HepG2 (cell line): ENCODE results near the gene RHO. TPM values are rescaled to one million over a fixed set of nuclear protein-coding genes. Genes with fewer than 3 reads are reported as not detected.
"Not testable (repeated sequence)": the region's sequence is repeated elsewhere in the genome, so short reads cannot be mapped to it uniquely, and the experiment has no call there.

ENCODE experiments used
- ATF3 ChIP-seq: sonication (generic); formaldehyde crosslinking; IDR thresholded peaks from 2 replicates; pipeline ENCODE4 v1.4.0; 2020; ENCODE audit warnings: missing genetic modification reagents
- BCL6 ChIP-seq: IDR thresholded peaks from 2 replicates; pipeline ENCODE4 v1.6.1; 2016; ENCODE audit warnings: missing genetic modification reagents, missing compliant biosample characterization
- CREB1 ChIP-seq, 2 experiments: fragments of 450-650 bp in 1 of 2; IDR thresholded peaks; 2 replicates each; pipeline ENCODE4 v1.6.1; 2016 to 2017; ENCODE audit warnings: control low read depth in 1 of 2, mild to moderate bottlenecking in 1 of 2, missing compliant biosample characterization in 1 of 2, missing genetic modification characterization in 1 of 2
- ELF3 ChIP-seq: IDR thresholded peaks from 2 replicates; pipeline ENCODE4 v1.6.1; 2016; ENCODE audit warnings: missing genetic modification reagents, missing compliant biosample characterization
- EP300 ChIP-seq, 3 experiments: sonication (generic) in 1 of 3; formaldehyde crosslinking in 1 of 3; IDR thresholded peaks; 2 replicates each; pipeline versions ENCODE4 v1.5.1 to v1.6.1; 2011 to 2020; ENCODE audit warnings: low read depth in 2 of 3, low read length in 2 of 3, borderline replicate concordance in 1 of 3, improper control_type of control experiment in 1 of 3, mild to moderate bottlenecking in 1 of 3, missing genetic modification reagents in 1 of 3, moderate library complexity in 1 of 3
- FOSL1 ChIP-seq: sonication (generic); formaldehyde crosslinking; IDR thresholded peaks from 2 replicates; pipeline ENCODE4 v1.9.0; 2021; ENCODE audit warnings: missing genetic modification reagents, borderline replicate concordance
- FOSL2 ChIP-seq: sonication (generic); formaldehyde crosslinking; IDR thresholded peaks from 2 replicates; pipeline ENCODE4 v1.4.0; 2020; ENCODE audit warnings: missing genetic modification reagents
- FOXA1 ChIP-seq, 2 experiments: fragments of 450-650 bp in 1 of 2; sonication (generic) in 1 of 2; formaldehyde crosslinking in 1 of 2; IDR thresholded peaks; 2 replicates each; pipeline versions ENCODE4 v1.4.0 to v1.6.1; 2016 to 2020; ENCODE audit warnings: missing genetic modification reagents in 1 of 2
- FOXA3 ChIP-seq: IDR thresholded peaks from 2 replicates; pipeline ENCODE4 v1.6.1; 2016; ENCODE audit warnings: missing genetic modification reagents, missing compliant biosample characterization
- FOXP4 ChIP-seq: sonication (generic); formaldehyde crosslinking; IDR thresholded peaks from 2 replicates; pipeline ENCODE4 v1.4.0; 2020; ENCODE audit warnings: missing genetic modification reagents
- GATAD2A ChIP-seq: IDR thresholded peaks from 2 replicates; pipeline ENCODE4 v1.6.1; 2016
- ISL2 ChIP-seq: sonication (generic); formaldehyde crosslinking; IDR thresholded peaks from 2 replicates; pipeline ENCODE4 v1.5.0; 2020; ENCODE audit warnings: missing genetic modification reagents
- KAT8 ChIP-seq: IDR thresholded peaks from 2 replicates; pipeline ENCODE4 v1.6.1; 2016; ENCODE audit warnings: missing genetic modification reagents, missing compliant biosample characterization
- MIER3 ChIP-seq: IDR thresholded peaks from 2 replicates; pipeline ENCODE4 v1.6.1; 2016; ENCODE audit warnings: missing compliant biosample characterization, borderline replicate concordance
- MIXL1 ChIP-seq: IDR thresholded peaks from 2 replicates; pipeline ENCODE4 v1.6.1; 2016
- NR2F6 ChIP-seq, 2 experiments: IDR thresholded peaks; 2 replicates each; pipeline ENCODE4 v1.6.1; 2016; ENCODE audit warnings: antibody characterized with exemption in 1 of 2, mild to moderate bottlenecking in 1 of 2
- PPARG ChIP-seq: conservative IDR thresholded peaks from 2 replicates; pipeline ENCODE4 v1.6.1; 2016; ENCODE audit warnings: missing biosample characterization, missing genetic modification reagents
- RCOR2 ChIP-seq: IDR thresholded peaks from 2 replicates; pipeline ENCODE4 v1.6.1; 2016; ENCODE audit warnings: missing biosample characterization, missing genetic modification reagents
- RXRB ChIP-seq: IDR thresholded peaks from 2 replicates; pipeline ENCODE4 v1.6.1; 2016; ENCODE audit warnings: borderline replicate concordance, missing genetic modification reagents, missing compliant biosample characterization
- SOX13 ChIP-seq, 3 experiments: fragments of 450-650 bp in 1 of 3; sonication (generic) in 1 of 3; formaldehyde crosslinking in 1 of 3; IDR thresholded peaks in 2 of 3; conservative IDR thresholded peaks in 1 of 3; 2 replicates each; pipeline versions ENCODE4 v1.5.0 to v1.6.1; 2016 to 2020; ENCODE audit warnings: antibody characterized with exemption in 1 of 3, mild to moderate bottlenecking in 1 of 3, missing compliant biosample characterization in 1 of 3, missing genetic modification reagents in 1 of 3, moderate library complexity in 1 of 3
- SOX5 ChIP-seq: IDR thresholded peaks from 2 replicates; pipeline ENCODE4 v1.6.1; 2016; ENCODE audit warnings: borderline replicate concordance
- ZBTB21 ChIP-seq: sonication (generic); formaldehyde crosslinking; IDR thresholded peaks from 2 replicates; pipeline ENCODE4 v1.4.0; 2020; ENCODE audit warnings: missing genetic modification reagents
- ZBTB38 ChIP-seq: sonication (generic); formaldehyde crosslinking; IDR thresholded peaks from 2 replicates; pipeline ENCODE4 v1.5.1; 2020; ENCODE audit warnings: mild to moderate bottlenecking, missing genetic modification reagents
- polyA plus RNA-seq, 8 experiments: library from polyadenylated mRNA; depleted of rRNA in 3 of 8; stranded (reverse) in 7 of 8; unstranded in 1 of 8; fragments of >200 nt; fragmentation: Illumina TruSeq in 4 of 8; extraction: Trizol in 4 of 8; gene quantifications; 2 replicates each; pipeline versions ENCODE4 v1.2.1 to v1.2.3, GENCODE V29; 2011 to 2016; ENCODE audit warnings: low read depth in 4 of 8, missing spikeins in 1 of 8, mixed read lengths in 1 of 8; ENCODE audit not compliant: insufficient read depth in 1 of 8
- total RNA-seq, 5 experiments: library from RNA; depleted of rRNA; stranded (reverse); fragments of >200 nt; fragmentation: Illumina TruSeq; extraction: Trizol; gene quantifications; 2 replicates each; pipeline ENCODE4 v1.2.3, GENCODE V29; 2016; ENCODE audit warnings: low read depth in 1 of 5
- TF ChIP-seq, protein P1 (sequence below): sonication (generic); formaldehyde crosslinking; conservative IDR thresholded peaks from 2 replicates; pipeline ENCODE4 v1.4.0; 2020; ENCODE audit warnings: mild to moderate bottlenecking, missing genetic modification reagents, moderate library complexity

RHO gene
- total and polyA plus RNA-seq, 2 of the 13 experiments (the other 11 are each of a cell fraction or from before 2014, with no cell fraction given): not detected

DNA sequence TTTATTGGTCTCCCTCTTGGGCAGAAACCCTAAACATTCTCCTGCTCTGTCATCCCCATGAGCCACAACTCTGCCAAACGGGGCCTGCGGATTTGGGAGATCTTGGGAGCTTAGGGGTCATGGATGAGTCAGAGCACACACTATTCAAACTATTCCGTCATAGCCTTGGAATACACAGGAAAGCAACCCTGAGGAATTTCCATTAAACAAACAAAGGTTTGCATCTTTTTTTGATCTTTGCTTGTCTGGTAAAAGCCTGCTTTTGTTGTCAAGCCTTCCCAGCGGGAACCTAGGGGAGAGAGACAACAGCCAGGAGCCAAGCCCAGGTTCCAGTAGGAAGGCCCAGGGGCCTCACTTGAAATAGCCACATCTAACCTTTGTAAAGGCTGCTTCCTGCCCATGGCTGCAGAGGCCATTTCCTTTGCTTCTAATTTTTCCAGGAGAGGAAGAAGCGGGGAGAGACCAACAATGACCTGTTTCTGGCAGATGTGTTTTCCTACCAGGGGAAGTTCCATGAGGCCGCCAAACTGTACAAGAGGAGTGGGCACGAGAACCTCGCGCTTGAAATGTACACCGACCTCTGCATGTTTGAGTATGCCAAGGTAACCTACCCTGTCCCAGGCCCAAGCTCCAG is 33.3 kb upstream of the RHO start (continued):
- TF ChIP-seq EP300 (IDR thresholded peaks at IDR 0.05; ENCODE audit: low read depth in 2 of 2, low read length in 2 of 2) (peak in 1 of 2 experiments; percentile 61; a peak in 2 of 4 replicates), ELF3 (CRISPR knock-in tag) (peak; percentile 26; the same call in 1 of the 2 replicates), MIER3 (CRISPR knock-in tag) (peak; percentile 25; the same call in 1 of the 2 replicates), FOXA1 (CRISPR knock-in tag; IDR thresholded peaks at IDR 0.05) (peak; percentile 44; the same call in 1 of the 2 replicates), FOXA3 (CRISPR knock-in tag) (peak; percentile 75), RXRB (CRISPR knock-in tag) (peak; percentile 53), PPARG (0 out of 2 replicates have a peak, but pooled peaks have one; percentile 20), FOSL1 (CRISPR knock-in tag) (peak; percentile 55; the same call in 1 of the 2 replicates), FOSL2 (CRISPR knock-in tag) (peak; percentile 94), ZBTB38 (peak; percentile 60; the same call in 1 of the 2 replicates), GATAD2A (CRISPR knock-in tag) (peak; percentile 77), ZBTB21 (peak; percentile 91), FOXP4 (CRISPR knock-in tag) (peak; percentile 88), CREB1 (IDR thresholded peaks at IDR 0.05) (peak; percentile 50; the same call in 1 of the 2 replicates), KAT8 (CRISPR knock-in tag) (peak; percentile 55; the same call in 1 of the 2 replicates), BCL6 (CRISPR knock-in tag) (peak; percentile 35), ATF3 (peak; percentile 62; the same call in 1 of the 2 replicates), SOX5 (peak; percentile 69; the same call in 1 of the 2 replicates), ISL2 (CRISPR knock-in tag) (peak; percentile 53; the same call in 1 of the 2 replicates), NR2F6 (IDR thresholded peaks at IDR 0.05) (peak; percentile 66), NR2F6 (CRISPR knock-in tag; IDR thresholded peaks at IDR 0.05) (peak; percentile 79), RCOR2 (CRISPR knock-in tag) (peak; percentile 45; the same call in 1 of the 2 replicates), SOX13 (CRISPR knock-in tag; conservative IDR thresholded peaks at IDR 0.05 in 1 of 2, IDR thresholded peaks at IDR 0.05 in 1 of 2) (peak in 1 of 2 experiments; percentile 76; a peak in 2 of 4 replicates), MIXL1 (CRISPR knock-in tag) (0 out of 2 replicates have a peak, but pooled peaks have one; percentile 22)
- not testable (repeated sequence) for TF ChIP-seq EP300 (CRISPR knock-in tag; IDR thresholded peaks at IDR 0.05; ENCODE audit: borderline replicate concordance); FOXA1 (IDR thresholded peaks at IDR 0.05); CREB1 (CRISPR knock-in tag; IDR thresholded peaks at IDR 0.05); SOX13 (IDR thresholded peaks at IDR 0.05)
- TF ChIP-seq, protein P1, sequence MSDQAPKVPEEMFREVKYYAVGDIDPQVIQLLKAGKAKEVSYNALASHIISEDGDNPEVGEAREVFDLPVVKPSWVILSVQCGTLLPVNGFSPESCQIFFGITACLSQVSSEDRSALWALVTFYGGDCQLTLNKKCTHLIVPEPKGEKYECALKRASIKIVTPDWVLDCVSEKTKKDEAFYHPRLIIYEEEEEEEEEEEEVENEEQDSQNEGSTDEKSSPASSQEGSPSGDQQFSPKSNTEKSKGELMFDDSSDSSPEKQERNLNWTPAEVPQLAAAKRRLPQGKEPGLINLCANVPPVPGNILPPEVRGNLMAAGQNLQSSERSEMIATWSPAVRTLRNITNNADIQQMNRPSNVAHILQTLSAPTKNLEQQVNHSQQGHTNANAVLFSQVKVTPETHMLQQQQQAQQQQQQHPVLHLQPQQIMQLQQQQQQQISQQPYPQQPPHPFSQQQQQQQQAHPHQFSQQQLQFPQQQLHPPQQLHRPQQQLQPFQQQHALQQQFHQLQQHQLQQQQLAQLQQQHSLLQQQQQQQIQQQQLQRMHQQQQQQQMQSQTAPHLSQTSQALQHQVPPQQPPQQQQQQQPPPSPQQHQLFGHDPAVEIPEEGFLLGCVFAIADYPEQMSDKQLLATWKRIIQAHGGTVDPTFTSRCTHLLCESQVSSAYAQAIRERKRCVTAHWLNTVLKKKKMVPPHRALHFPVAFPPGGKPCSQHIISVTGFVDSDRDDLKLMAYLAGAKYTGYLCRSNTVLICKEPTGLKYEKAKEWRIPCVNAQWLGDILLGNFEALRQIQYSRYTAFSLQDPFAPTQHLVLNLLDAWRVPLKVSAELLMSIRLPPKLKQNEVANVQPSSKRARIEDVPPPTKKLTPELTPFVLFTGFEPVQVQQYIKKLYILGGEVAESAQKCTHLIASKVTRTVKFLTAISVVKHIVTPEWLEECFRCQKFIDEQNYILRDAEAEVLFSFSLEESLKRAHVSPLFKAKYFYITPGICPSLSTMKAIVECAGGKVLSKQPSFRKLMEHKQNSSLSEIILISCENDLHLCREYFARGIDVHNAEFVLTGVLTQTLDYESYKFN: peak; percentile 28; the same call in 1 of the 2 replicates
